K562 (cell line): ENCODE measurements around the gene SGK1. TPM values are rescaled to one million over a fixed set of nuclear protein-coding genes. Genes with fewer than 3 reads are reported as not detected.

Experiments
- ATAC-seq: fragments of 200-7000 bp; cut with Tn5 transposase; 3 replicates; pipeline ENCODE4 v1.9.1; 2020; ENCODE audit warnings: moderate library complexity
- BruUV-seq: library from RNA; stranded (reverse); fragments of 400-500 nt; replicated peaks from 2 replicates; lab custom pipeline; 2021; lab: Mats Ljungman, UMichigan
- CTCF ChIA-PET: fragments of 300-600 bp; formaldehyde crosslinking; extraction: SDS; loops from one replicate; lab custom pipeline; 2021; ENCODE audit warnings: low intra/inter-chr PET ratio; lab: Yijun Ruan, JAX
- POLR2A ChIA-PET: fragments of 300-600, 350-650 bp; sonication (Branson Sonifier 250); formaldehyde crosslinking; extraction: SDS; loops from one replicate; lab custom pipeline; 2021; ENCODE audit warnings: antibody characterized with exemption, inconsistent platforms; lab: Yijun Ruan, JAX
- DNase-seq, 4 experiments: peaks; one replicate each; pipeline versions ENCODE4 v3.0.0 to v3.0.0-alpha.2; 2011 to 2018; ENCODE audit warnings: low spot score in 3 of 4, mixed read lengths in 3 of 4; ENCODE audit errors: extremely low read depth in 1 of 4
- FAIRE-seq: peaks from 2 replicates; lab custom pipeline; 2011; peaks lifted over from hg19 to GRCh38; lab: Jason Lieb, UNC
- H2AFZ ChIP-seq: 2 replicates; pipeline ENCODE4 v1.6.0; 2011; ENCODE audit warnings: low read depth, low read length, control low read depth, inconsistent platforms
- H3K27ac ChIP-seq: fragments of 200-600 bp; 3 replicates; pipeline ENCODE4 v1.8.0; 2011; ENCODE audit warnings: low read depth, mild to moderate bottlenecking, control low read depth, inconsistent platforms, low read length, moderate library complexity, mixed read lengths; ENCODE audit errors: extremely low read depth
- H3K27me3 ChIP-seq, 2 experiments: fragments of 300-600 bp in 1 of 2; 2 replicates in 1 of 2; 3 replicates in 1 of 2; pipeline versions ENCODE4 v1.6.0 to v1.8.0; 2011; ENCODE audit warnings: inconsistent platforms in 2 of 2, low read length in 2 of 2, mild to moderate bottlenecking in 1 of 2, mixed read lengths in 1 of 2, moderate library complexity in 1 of 2; ENCODE audit not compliant: control insufficient read depth in 2 of 2, insufficient read depth in 2 of 2
- H3K36me3 ChIP-seq: fragments of 300-600 bp; 3 replicates; pipeline ENCODE4 v1.8.0; 2011; ENCODE audit warnings: mild to moderate bottlenecking, low read length, inconsistent platforms; ENCODE audit not compliant: control insufficient read depth, insufficient read depth
- H3K4me1 ChIP-seq, 2 experiments: fragments of 200-600 bp in 1 of 2; replicated peaks in 1 of 2; 2 replicates in 1 of 2; 3 replicates in 1 of 2; pipeline versions ENCODE4 v1.5.1 to v1.8.0; 2011; ENCODE audit warnings: inconsistent platforms in 2 of 2, low read length in 2 of 2, mild to moderate bottlenecking in 1 of 2, mixed read lengths in 1 of 2, moderate library complexity in 1 of 2; ENCODE audit not compliant: control insufficient read depth in 2 of 2, insufficient read depth in 2 of 2
- H3K4me2 ChIP-seq: 2 replicates; pipeline ENCODE4 v1.6.1; 2011; ENCODE audit warnings: low read length, control low read depth, inconsistent platforms, mixed read lengths; ENCODE audit not compliant: insufficient read depth
- H3K4me3 ChIP-seq: fragments of 200-600 bp; sonication (generic), shearing (Covaris generic); 2 replicates; pipeline ENCODE4 v1.5.1; 2016; ENCODE audit warnings: control low read depth, inconsistent platforms
- H3K79me2 ChIP-seq: fragments of 200-600 bp; 3 replicates; pipeline ENCODE4 v1.8.0; 2011; ENCODE audit warnings: low read length, inconsistent platforms; ENCODE audit not compliant: control insufficient read depth, insufficient read depth
- H3K9ac ChIP-seq, 2 experiments: 2 replicates each; pipeline versions ENCODE4 v1.6.0 to v1.6.1; 2011; ENCODE audit warnings: low read depth in 2 of 2, low read length in 2 of 2, control low read depth in 1 of 2, inconsistent platforms in 1 of 2, mild to moderate bottlenecking in 1 of 2, mixed read lengths in 1 of 2; ENCODE audit not compliant: insufficient read depth in 1 of 2
- H3K9me1 ChIP-seq: one replicate; pipeline ENCODE4 v1.6.0; 2011; ENCODE audit warnings: inconsistent platforms, mild to moderate bottlenecking, low read length, moderate library complexity; ENCODE audit not compliant: control insufficient read depth, insufficient read depth
- H3K9me3 ChIP-seq: replicated peaks from 2 replicates; pipeline ENCODE4 v1.5.1; 2011; ENCODE audit warnings: low read depth, low read length, inconsistent platforms; ENCODE audit not compliant: control insufficient read depth, insufficient read depth
- H4K20me1 ChIP-seq: replicated peaks from 2 replicates; pipeline ENCODE4 v1.6.1; 2011; ENCODE audit warnings: low read length, inconsistent platforms, mixed read lengths; ENCODE audit not compliant: control insufficient read depth, insufficient read depth
- ELK3 ChIP-seq: fragments of 450-650 bp; formaldehyde crosslinking; IDR thresholded peaks from 2 replicates; pipeline ENCODE4 v1.4.0; 2020; ENCODE audit warnings: mild to moderate bottlenecking
- FOXM1 ChIP-seq, 2 experiments: fragments of 450-650 bp in 1 of 2; sonication (generic) in 1 of 2; formaldehyde crosslinking in 1 of 2; IDR thresholded peaks; 2 replicates each; pipeline versions ENCODE4 v1.6.1 to v1.9.0; 2017 to 2022; ENCODE audit warnings: low read depth in 2 of 2, mild to moderate bottlenecking in 2 of 2, missing genetic modification reagents in 1 of 2, moderate library complexity in 1 of 2
- GATAD2A ChIP-seq: fragments of 450-650 bp; IDR thresholded peaks from 2 replicates; pipeline ENCODE4 v1.6.1; 2017
- HNRNPK ChIP-seq: fragments of 200-400 bp; formaldehyde crosslinking; IDR thresholded peaks from one replicate; pipeline ENCODE4 v1.6.1; 2018; ENCODE audit warnings: mild to moderate bottlenecking, low read depth, low read length; ENCODE audit not compliant: poor library complexity, severe bottlenecking
- POU5F1 ChIP-seq: fragments of 150-350 bp; IDR thresholded peaks from 2 replicates; pipeline ENCODE4 v1.6.1; 2014; ENCODE audit warnings: borderline replicate concordance, low read length, low read depth, mild to moderate bottlenecking; ENCODE audit not compliant: partially characterized antibody
- SREBF2 ChIP-seq: sonication (generic); formaldehyde crosslinking; IDR thresholded peaks from 2 replicates; pipeline ENCODE4 v1.4.0; 2020; ENCODE audit warnings: mild to moderate bottlenecking, missing genetic modification reagents
- ZNF217 ChIP-seq: sonication (generic); formaldehyde crosslinking; IDR thresholded peaks from 2 replicates; pipeline ENCODE4 v1.8.0; 2022; ENCODE audit warnings: mild to moderate bottlenecking, missing genetic modification reagents
- ZNF589 ChIP-seq: fragments of 200-800 bp; sonication (Bioruptor generic); IDR thresholded peaks from 2 replicates; pipeline ENCODE4 v1.6.1; 2016; ENCODE audit warnings: low read depth, missing genetic modification characterization, missing compliant biosample characterization
- WGBS: fragments of 100-300 bp; shearing (Covaris generic); methylation state at CpG from one replicate; pipeline ENCODE4 v1.1.6; 2016; ENCODE audit warnings: low coverage, mixed read lengths; ENCODE audit not compliant: insufficient coverage; ENCODE audit errors: missing lambda C conversion rate; 5-methylcytosine and 5-hydroxymethylcytosine counted together
- in situ Hi-C: fragments of 300-500 bp; cut with MboI; formaldehyde crosslinking; loops from 4 replicates; pipeline ENCODE4 v1.15.0; 2018; ENCODE audit warnings: inconsistent platforms, mixed read lengths
- intact Hi-C: fragments of 100-400 bp; cut with micrococcal nuclease; formaldehyde crosslinking; loops from 2 replicates; pipeline ENCODE4 v1.14.2; 2022
- polyA plus RNA-seq, 8 experiments: library from polyadenylated mRNA; depleted of rRNA in 4 of 8; stranded (reverse) in 5 of 8; unstranded in 3 of 8; fragments of >200 nt; fragmentation: Nextera tagmentation in 2 of 8; fragmentation: Illumina TruSeq in 1 of 8; extraction: Ambion mirVana in 2 of 8; extraction: Trizol in 1 of 8; gene quantifications; 2 replicates each; pipeline versions ENCODE4 v1.2.1 to v1.2.3, GENCODE V29; 2011 to 2014; ENCODE audit warnings: inconsistent platforms in 1 of 8, missing spikeins in 1 of 8
- total RNA-seq, 7 experiments: library from RNA; depleted of rRNA in 6 of 7; stranded (reverse); fragments of >200 nt in 6 of 7; fragmentation: Illumina TruSeq in 2 of 7; extraction: Trizol in 2 of 7; gene quantifications; 2 replicates each; pipeline versions ENCODE4 v1.2.1 to v1.2.3, GENCODE V29; 2011 to 2021; ENCODE audit warnings: low replicate concordance in 1 of 7

The SGK1 gene
- total and polyA plus RNA-seq, 9 of the 15 experiments (the other 6 are each of a cell fraction or from before 2014, with no cell fraction given) = 3.5 to 7.2 (median 3.9) TPM

- Histone ChIP-seq H3K27me3 (no peaks in the 10 kb centered on the region; a peak in 1 of 5 replicates), H4K20me1 (no peaks in the 10 kb centered on the region), H3K27ac (no peak overlapping the region), H3K4me1 (no peaks in the 10 kb centered on the region; a peak in 2 of 5 replicates), H3K9me1 (no peaks in the 10 kb centered on the region), H3K4me2 (no peak overlapping the region), H3K4me3 (no peak overlapping the region), H3K36me3 (no peaks in the 10 kb centered on the region), H3K9me3 (no peaks in the 10 kb centered on the region), H3K9ac (no peak overlapping the region), H3K79me2 (no peaks in the 10 kb centered on the region), H2AFZ (no peak overlapping the region)
- POLR2A ChIA-PET = interaction anchor here (1.3 kb wide), 1 partner anchor 9 kb away, joined by 3 read pairs; no protein-coding TSS in a partner anchor
- in situ Hi-C loops = no loop called here
- TF ChIP-seq HNRNPK = no peak
- TF ChIP-seq ZNF589 (CRISPR knock-in tag) = no peak
- no peak for TF ChIP-seq POU5F1
- no peak for TF ChIP-seq SREBF2 (CRISPR knock-in tag)
- TF ChIP-seq ZNF217 = no peak
- TF ChIP-seq FOXM1 (IDR thresholded peaks at IDR 0.05; ENCODE audit: low read depth) = no peak
- no peak for TF ChIP-seq FOXM1 (CRISPR knock-in tag; IDR thresholded peaks at IDR 0.05; ENCODE audit: low read depth)
- no peak for TF ChIP-seq ELK3 (CRISPR knock-in tag)
- TF ChIP-seq GATAD2A = no peak
- ATAC-seq (no peak), DNase-seq (no peak), FAIRE-seq (no peak)
- BruUV-seq = no TSS peak
- intact Hi-C loops = no loop called here
- 50% methylated on average over 6 of the region's 6 CpGs for WGBS
- CTCF ChIA-PET = no interaction called here
These were observed 25.2 kb upstream of the SGK1 start for GRCh38 chr6:134343066-134343465.
